ENCODE results near the gene APOBEC4. TPM values are rescaled to one million over a fixed set of nuclear protein-coding genes. Genes with fewer than 3 reads are reported as not detected.
"Not testable (repeated sequence)": the region's sequence is repeated elsewhere in the genome, so short reads cannot be mapped to it uniquely, and the experiment has no call there.

Gene APOBEC4
- total RNA-seq, 4 donors from 2014 or later: 0.14 TPM; not detected in 3

DNA sequence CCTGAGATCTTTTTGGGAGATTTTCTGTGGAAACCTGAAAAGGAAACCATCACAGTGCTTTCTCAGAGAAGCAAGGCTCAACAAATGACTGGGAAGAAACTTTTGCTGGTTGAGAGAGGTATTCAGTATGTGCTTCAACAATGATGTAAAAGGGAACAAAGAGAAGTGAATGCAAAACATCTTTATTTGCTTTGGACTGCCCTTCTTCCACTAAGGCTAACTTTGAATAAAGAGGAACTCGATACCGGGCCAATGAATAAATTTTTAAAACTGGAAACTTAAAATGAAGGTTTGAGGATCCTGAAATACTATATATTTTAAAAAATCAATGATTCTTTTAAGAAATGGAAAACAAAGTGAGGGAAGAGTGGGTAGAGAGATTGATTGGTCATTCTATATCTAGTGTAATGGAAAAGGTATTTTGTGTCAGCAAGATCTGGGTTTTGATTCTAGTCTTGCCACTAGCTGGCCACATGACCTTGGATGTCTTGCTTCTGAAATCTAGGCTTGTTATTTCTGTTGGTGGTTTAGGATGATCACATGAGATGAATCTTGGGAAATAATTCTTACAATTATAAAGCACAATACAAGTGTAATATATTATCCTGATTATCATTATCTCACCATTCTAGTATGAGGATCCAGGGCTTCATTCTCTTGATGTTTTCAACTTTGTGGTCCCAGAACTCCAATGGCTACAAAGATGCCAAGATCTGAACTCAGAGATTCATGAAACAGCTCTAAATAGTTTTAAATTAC lies 34.6 kb upstream of the APOBEC4 start:
- TF ChIP-seq EP300 (IDR thresholded peaks at IDR 0.05; ENCODE audit: low read depth): no peak
- TF ChIP-seq POLR2A (IDR thresholded peaks at IDR 0.05): no peak
- TF ChIP-seq, protein P1, sequence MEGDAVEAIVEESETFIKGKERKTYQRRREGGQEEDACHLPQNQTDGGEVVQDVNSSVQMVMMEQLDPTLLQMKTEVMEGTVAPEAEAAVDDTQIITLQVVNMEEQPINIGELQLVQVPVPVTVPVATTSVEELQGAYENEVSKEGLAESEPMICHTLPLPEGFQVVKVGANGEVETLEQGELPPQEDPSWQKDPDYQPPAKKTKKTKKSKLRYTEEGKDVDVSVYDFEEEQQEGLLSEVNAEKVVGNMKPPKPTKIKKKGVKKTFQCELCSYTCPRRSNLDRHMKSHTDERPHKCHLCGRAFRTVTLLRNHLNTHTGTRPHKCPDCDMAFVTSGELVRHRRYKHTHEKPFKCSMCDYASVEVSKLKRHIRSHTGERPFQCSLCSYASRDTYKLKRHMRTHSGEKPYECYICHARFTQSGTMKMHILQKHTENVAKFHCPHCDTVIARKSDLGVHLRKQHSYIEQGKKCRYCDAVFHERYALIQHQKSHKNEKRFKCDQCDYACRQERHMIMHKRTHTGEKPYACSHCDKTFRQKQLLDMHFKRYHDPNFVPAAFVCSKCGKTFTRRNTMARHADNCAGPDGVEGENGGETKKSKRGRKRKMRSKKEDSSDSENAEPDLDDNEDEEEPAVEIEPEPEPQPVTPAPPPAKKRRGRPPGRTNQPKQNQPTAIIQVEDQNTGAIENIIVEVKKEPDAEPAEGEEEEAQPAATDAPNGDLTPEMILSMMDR (IDR thresholded peaks at IDR 0.05): no peak
- no peak for TF ChIP-seq POLR2AphosphoS5 (IDR thresholded peaks at IDR 0.05)
- in situ Hi-C loops (cut with MboI; ENCODE audit: low pct_ligation_motif_present in 1 of 4, low pct_unique_long_range_greater_than_20kb in 1 of 4, low sequenced_read_pairs in 3 of 4): loop anchor here in 1 of 4 donors (25.0 kb wide), 1 partner anchor 225 kb away; no protein-coding TSS in a partner anchor
- 82 to 93% methylated on average over 2 of the region's 2 CpGs for WGBS, 2 donors (ENCODE audit: low coverage in 1 of 2)

GRCh38 chr1:183686229-183686628 lies 33.1 kb upstream of the APOBEC4 start:
- no peaks in the 10 kb centered on the region for H3K27me3 ChIP-seq
- intact Hi-C loops (cut with DNase I; ENCODE audit: low total_unique reads) (no loop called here), in situ Hi-C loops (cut with MboI; ENCODE audit: low pct_ligation_motif_present in 1 of 4, low pct_unique_long_range_greater_than_20kb in 1 of 4, low sequenced_read_pairs in 3 of 4) (loop anchor here in 1 of 4 donors (25.0 kb wide), 1 partner anchor 226 kb away; no protein-coding TSS in a partner anchor)
- no peak overlapping the region for H3K4me3 ChIP-seq
- H3K9me3 ChIP-seq: no peaks in the 10 kb centered on the region
- no peaks in the 10 kb centered on the region for H3K4me1 ChIP-seq
- H3K36me3 ChIP-seq: no peaks in the 10 kb centered on the region
- H3K27ac ChIP-seq: no peak overlapping the region
- DNase-seq: no peak
- no peak for TF ChIP-seq EP300 (IDR thresholded peaks at IDR 0.05; ENCODE audit: low read depth)
- TF ChIP-seq, protein P1 (IDR thresholded peaks at IDR 0.05): no peak
- TF ChIP-seq POLR2A (IDR thresholded peaks at IDR 0.05): no peak
- no peak for TF ChIP-seq POLR2AphosphoS5 (IDR thresholded peaks at IDR 0.05)

More for the DNA sequence above, 34.6 kb upstream of the APOBEC4 start:
- H3K4me1 ChIP-seq: no peaks in the 10 kb centered on the region
- no peak for DNase-seq
- H3K4me3 ChIP-seq: no peak overlapping the region
- intact Hi-C loops (cut with DNase I; ENCODE audit: low total_unique reads): no loop called here
- no peak overlapping the region for H3K27ac ChIP-seq
- H3K27me3 ChIP-seq: no peaks in the 10 kb centered on the region
- H3K9me3 ChIP-seq: no peaks in the 10 kb centered on the region
- no peaks in the 10 kb centered on the region for H3K36me3 ChIP-seq

GRCh38 chr1:183685112-183685713 lies 32.1 kb upstream of the APOBEC4 start:
- no peaks in the 10 kb centered on the region for H3K27me3 ChIP-seq
- no peak for DNase-seq
- intact Hi-C loops (cut with DNase I; ENCODE audit: low total_unique reads) (no loop called here), in situ Hi-C loops (cut with MboI; ENCODE audit: low pct_ligation_motif_present in 1 of 4, low pct_unique_long_range_greater_than_20kb in 1 of 4, low sequenced_read_pairs in 3 of 4) (loop anchor here in 1 of 4 donors (25.0 kb wide), 1 partner anchor 227 kb away; no protein-coding TSS in a partner anchor)
- H3K4me1 ChIP-seq: no peaks in the 10 kb centered on the region
- WGBS, 2 donors (ENCODE audit: low coverage in 1 of 2): 2 to 13% methylated on average over 3 of the region's 3 CpGs
- H3K36me3 ChIP-seq: no peaks in the 10 kb centered on the region
- H3K27ac ChIP-seq: no peak overlapping the region
- no peak overlapping the region for H3K4me3 ChIP-seq
- TF ChIP-seq POLR2A (IDR thresholded peaks at IDR 0.05): no peak
- TF ChIP-seq, protein P1 (IDR thresholded peaks at IDR 0.05): peak; percentile 71 to 78 (median 76)
- TF ChIP-seq EP300 (IDR thresholded peaks at IDR 0.05; ENCODE audit: low read depth): no peak
- no peak for TF ChIP-seq POLR2AphosphoS5 (IDR thresholded peaks at IDR 0.05)
- no peaks in the 10 kb centered on the region for H3K9me3 ChIP-seq

- in situ Hi-C loops (cut with MboI; ENCODE audit: low pct_ligation_motif_present in 1 of 4, low pct_unique_long_range_greater_than_20kb in 1 of 4, low sequenced_read_pairs in 3 of 4): loop anchor here in 1 of 4 donors (25.0 kb wide), 1 partner anchor 233 kb away; no protein-coding TSS in a partner anchor
- H3K4me1 ChIP-seq; H3K27me3 ChIP-seq; H3K9me3 ChIP-seq; H3K27ac ChIP-seq; DNase-seq; intact Hi-C loops (cut with DNase I; ENCODE audit: low total_unique reads); H3K36me3 ChIP-seq; H3K4me3 ChIP-seq: not testable (repeated sequence)
- 80 to 96% methylated on average over 1 to 4 of the region's 4 CpGs for WGBS, 2 donors (ENCODE audit: low coverage in 1 of 2)
Observed at GRCh38 chr1:183679363-183679762, 26.2 kb upstream of the APOBEC4 start.

All from transverse colon (tissue), 4 donors.